ENCODE results near the gene C21orf58. TPM values are rescaled to one million over a fixed set of nuclear protein-coding genes. Genes with fewer than 3 reads are reported as not detected.

The C21orf58 gene
- total RNA-seq, 3 donors from 2014 or later, result 0.96 to 2.9 (median 2.6) TPM

GRCh38 chr21:46368533-46369285 lies 45.0 kb upstream of the C21orf58 start:
- Histone ChIP-seq H3K27me3 (no peaks in the 10 kb centered on the region), H3K4me3 (no peak overlapping the region), H3K36me3 (no peaks in the 10 kb centered on the region), H3K9me3 (no peaks in the 10 kb centered on the region), H3K27ac (no peak overlapping the region), H3K4me1 (no peaks in the 10 kb centered on the region)
- no peak for TF ChIP-seq CTCF (IDR thresholded peaks at IDR 0.05)
- TF ChIP-seq POLR2A (IDR thresholded peaks at IDR 0.05), result no peak
- TF ChIP-seq POLR2AphosphoS5 (IDR thresholded peaks at IDR 0.05), result no peak
- intact Hi-C loops (cut with DNase I; ENCODE audit: low total_unique reads), result no loop called here
- no peak for DNase-seq (ENCODE audit: low spot score in 2 of 2)

GRCh38 chr21:46366966-46367365 lies 43.3 kb upstream of the C21orf58 start:
- TF ChIP-seq POLR2AphosphoS5 (IDR thresholded peaks at IDR 0.05) (no peak), POLR2A (IDR thresholded peaks at IDR 0.05) (no peak), CTCF (IDR thresholded peaks at IDR 0.05) (no peak)
- no peaks in the 10 kb centered on the region for H3K27me3 ChIP-seq
- H3K36me3 ChIP-seq, result no peaks in the 10 kb centered on the region
- DNase-seq (ENCODE audit: low spot score in 2 of 2), result no peak
- no peak overlapping the region for H3K27ac ChIP-seq
- intact Hi-C loops (cut with DNase I; ENCODE audit: low total_unique reads), result no loop called here
- no peaks in the 10 kb centered on the region for H3K4me1 ChIP-seq
- no peak overlapping the region for H3K4me3 ChIP-seq
- no peaks in the 10 kb centered on the region for H3K9me3 ChIP-seq

- TF ChIP-seq POLR2AphosphoS5 (IDR thresholded peaks at IDR 0.05) (no peak), POLR2A (IDR thresholded peaks at IDR 0.05) (no peak), CTCF (IDR thresholded peaks at IDR 0.05) (no peak)
- no peaks in the 10 kb centered on the region for H3K27me3 ChIP-seq
- no peak overlapping the region for H3K27ac ChIP-seq
- H3K4me3 ChIP-seq, result no peak overlapping the region
- H3K4me1 ChIP-seq, result no peaks in the 10 kb centered on the region
- H3K9me3 ChIP-seq, result no peaks in the 10 kb centered on the region
- intact Hi-C loops (cut with DNase I; ENCODE audit: low total_unique reads), result no loop called here
- no peaks in the 10 kb centered on the region for H3K36me3 ChIP-seq
- DNase-seq (ENCODE audit: low spot score in 2 of 2), result no peak
Measured at GRCh38 chr21:46366561-46366960, 42.9 kb upstream of the C21orf58 start.

- H3K4me1 ChIP-seq, result no peaks in the 10 kb centered on the region
- no peak overlapping the region for H3K27ac ChIP-seq
- DNase-seq (ENCODE audit: low spot score in 2 of 2), result no peak
- no peaks in the 10 kb centered on the region for H3K36me3 ChIP-seq
- no peak overlapping the region for H3K4me3 ChIP-seq
- no peaks in the 10 kb centered on the region for H3K9me3 ChIP-seq
- no peaks in the 10 kb centered on the region for H3K27me3 ChIP-seq
- intact Hi-C loops (cut with DNase I; ENCODE audit: low total_unique reads), result no loop called here
- TF ChIP-seq POLR2A (IDR thresholded peaks at IDR 0.05) (no peak), POLR2AphosphoS5 (IDR thresholded peaks at IDR 0.05) (no peak), CTCF (IDR thresholded peaks at IDR 0.05) (no peak)
Measured at GRCh38 chr21:46366091-46366490, 42.4 kb upstream of the C21orf58 start.

DNA sequence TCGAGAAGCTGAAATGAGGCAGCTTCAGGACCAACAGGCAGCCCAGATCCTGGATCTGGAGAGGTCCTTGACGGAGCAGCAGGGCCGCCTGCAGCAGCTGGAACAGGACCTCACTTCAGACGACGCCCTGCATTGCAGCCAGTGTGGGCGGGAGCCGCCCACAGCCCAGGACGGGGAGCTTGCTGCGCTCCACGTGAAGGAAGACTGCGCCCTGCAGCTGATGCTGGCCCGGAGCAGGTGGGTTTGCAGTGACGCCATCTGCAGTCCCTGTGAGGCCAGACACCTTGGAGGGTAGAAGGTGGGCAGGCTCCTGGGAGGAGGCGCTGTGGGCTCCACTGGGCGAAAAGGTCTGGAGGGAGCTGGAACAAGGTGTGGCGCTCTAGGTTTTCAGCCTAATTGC lies 40.0 kb upstream of the C21orf58 start:
- H3K9me3 ChIP-seq, result no peaks in the 10 kb centered on the region
- no peak for DNase-seq (ENCODE audit: low spot score in 2 of 2)
- intact Hi-C loops (cut with DNase I; ENCODE audit: low total_unique reads), result no loop called here
- no peaks in the 10 kb centered on the region for H3K4me1 ChIP-seq
- H3K36me3 ChIP-seq, result no peaks in the 10 kb centered on the region
- H3K4me3 ChIP-seq, result no peak overlapping the region
- no peak overlapping the region for H3K27ac ChIP-seq
- H3K27me3 ChIP-seq, result no peaks in the 10 kb centered on the region
- TF ChIP-seq POLR2A (IDR thresholded peaks at IDR 0.05) (no peak), POLR2AphosphoS5 (IDR thresholded peaks at IDR 0.05) (no peak), CTCF (IDR thresholded peaks at IDR 0.05) (no peak)

Measured in breast epithelium (tissue), 4 donors.